ENCODE data around the gene SLPI. TPM values are rescaled to one million over a fixed set of nuclear protein-coding genes. Genes with fewer than 3 reads are reported as not detected.
A peak's percentile ranks its signal among the peaks of the same experiment; 100 is the strongest.

The SLPI gene
- total RNA-seq, 1 experiment from 2014 or later, result 5.4 TPM

GRCh38 chr20:45293041-45294002, 39.0 kb upstream of the SLPI start:
- Histone ChIP-seq H3K4me3 (replicated peaks in 1 of 2; ENCODE audit: low read depth in 1 of 2, low read length in 2 of 2) (peak overlapping the region; percentile 32 to 59), H2AFZ (ENCODE audit: low read depth, low read length, poor library complexity, severe bottlenecking) (peak overlapping the region; percentile 81), H3K27ac (ENCODE audit: low read depth, low read length) (peak overlapping the region; percentile 23; the same call in 1 of the 2 replicates), H4K20me1 (ENCODE audit: insufficient read depth) (no peaks in the 10 kb centered on the region), H3K9me2 (ENCODE audit: insufficient read depth) (no peaks in the 10 kb centered on the region), H3K9me3 (ENCODE audit: control insufficient read depth in 1 of 2, insufficient read depth in 1 of 2, low read depth in 1 of 2, low read length in 2 of 2) (peaks cover 0 to 3% of the 10 kb centered on the region in 2 experiments; a peak in 1 of 4 replicates), H3K4me2 (ENCODE audit: low read length) (peak overlapping the region; percentile 87), H3K4me1 (ENCODE audit: control insufficient read depth in 1 of 2, insufficient read depth in 2 of 2, low read length in 2 of 2) (peaks cover 0 to 12% of the 10 kb centered on the region in 2 experiments; a peak in 2 of 4 replicates), H3K79me2 (ENCODE audit: insufficient read depth, low read length) (no peaks in the 10 kb centered on the region), H3K36me3 (ENCODE audit: control insufficient read depth in 1 of 2, insufficient read depth in 2 of 2, low read length in 2 of 2) (no peaks in the 10 kb centered on the region), H3K9ac (ENCODE audit: low read length) (peak overlapping the region; percentile 52; the same call in 1 of the 2 replicates), H3K27me3 (ENCODE audit: insufficient read depth, low read length) (no peaks in the 10 kb centered on the region)
- ChIA-PET CTCF (interaction anchor here (0.8 to 5.4 kb wide), 14 partner anchors 7 to 478 kb away, joined by 3 to 30 read pairs (median 4); no protein-coding TSS in a partner anchor), POLR2A (interaction anchor here (1.9 kb wide), 1 partner anchor 7 kb away, joined by 6 read pairs; no protein-coding TSS in a partner anchor), RAD21 (ENCODE audit: low non-redundant PET in 1 of 2, low total read pairs in 2 of 2, uncharacterized antibody in 2 of 2, unreplicated experiment in 2 of 2) (no interaction called here)
- intact Hi-C loops (cut with micrococcal nuclease), result no loop called here
- DNase-seq (ENCODE audit: low read depth, low spot score) (peak; percentile 26), ATAC-seq (peak; percentile 91)
- no TSS peak for BruUV-seq (replicated peaks)
- no peak for TF ChIP-seq ZBTB33 (IDR thresholded peaks at IDR 0.05; ENCODE audit: extremely low read depth, insufficient replicate concordance, low read length)
- TF ChIP-seq EZH2phosphoT487 (IDR thresholded peaks at IDR 0.05; ENCODE audit: borderline replicate concordance), result no peak
- peak; percentile 40 to 97 (median 94); a peak in 5 of 6 replicates for TF ChIP-seq CTCF (IDR thresholded peaks at IDR 0.05 in 2 of 3, conservative IDR thresholded peaks at IDR 0.05 in 1 of 3; ENCODE audit: borderline replicate concordance in 1 of 3, insufficient read depth in 1 of 3, low read depth in 2 of 3, low read length in 2 of 3)
- TF ChIP-seq REST (IDR thresholded peaks at IDR 0.05; ENCODE audit: low read depth), result no peak
- no peak for TF ChIP-seq CBX3 (IDR thresholded peaks at IDR 0.05; ENCODE audit: low read depth)
- TF ChIP-seq POLR2AphosphoS5 (IDR thresholded peaks at IDR 0.05; ENCODE audit: low read depth, low read length), result 0 out of 2 replicates have a peak, but pooled peaks have one; percentile 13
- TF ChIP-seq MAX (IDR thresholded peaks at IDR 0.05), result peak; percentile 47; the same call in 1 of the 2 replicates
- TF ChIP-seq EGR1 (IDR thresholded peaks at IDR 0.05; ENCODE audit: low read depth), result no peak

Data from HCT116 (cell line).